GM19043 (cell line): ENCODE results near the gene IKZF1.
A peak's percentile ranks its signal among the peaks of the same experiment; 100 is the strongest.

ENCODE experiments used
- ATAC-seq: cut with Tn5 transposase; IDR thresholded peaks from one replicate; pipeline ENCODE4 v1.9.1; 2021; ENCODE audit warnings: low read depth; ENCODE audit not compliant: unreplicated experiment

IKZF1 gene

GRCh38 chr7:50307368-50308032 is 3.0 kb downstream of the IKZF1 start:
- ATAC-seq, result peak; percentile 26

GRCh38 chr7:50308203-50308531 is 3.7 kb downstream of the IKZF1 start:
- no peak for ATAC-seq

GRCh38 chr7:50308532-50309385 is 4.2 kb downstream of the IKZF1 start:
- ATAC-seq, result no peak

- no peak for ATAC-seq
Measured at GRCh38 chr7:50309721-50310120, 5.2 kb downstream of the IKZF1 start.

GRCh38 chr7:50310361-50310760 is 5.8 kb downstream of the IKZF1 start:
- ATAC-seq, result no peak

GRCh38 chr7:50310956-50311355 is 6.4 kb downstream of the IKZF1 start:
- no peak for ATAC-seq

- ATAC-seq, result no peak
Measured at GRCh38 chr7:50312250-50313162, 8.0 kb downstream of the IKZF1 start.

- no peak for ATAC-seq
Measured at GRCh38 chr7:50314836-50315592, 10.5 kb downstream of the IKZF1 start.

- no peak for ATAC-seq
Measured at GRCh38 chr7:50315739-50316671, 11.5 kb downstream of the IKZF1 start.

- ATAC-seq, result peak; percentile 71
Measured at GRCh38 chr7:50317221-50317678, 12.7 kb downstream of the IKZF1 start.

GRCh38 chr7:50317697-50318669 is 13.5 kb downstream of the IKZF1 start:
- no peak for ATAC-seq

GRCh38 chr7:50321487-50322067 is 17.1 kb downstream of the IKZF1 start:
- ATAC-seq, result no peak

GRCh38 chr7:50324113-50324512 is 19.6 kb downstream of the IKZF1 start:
- no peak for ATAC-seq

- no peak for ATAC-seq
Measured at GRCh38 chr7:50327443-50327842, 22.9 kb downstream of the IKZF1 start.

GRCh38 chr7:50329775-50330174 is 25.3 kb downstream of the IKZF1 start:
- no peak for ATAC-seq

- ATAC-seq, result no peak
Measured at GRCh38 chr7:50330254-50330653, 25.7 kb downstream of the IKZF1 start.

- no peak for ATAC-seq
Measured at GRCh38 chr7:50330696-50331095, 26.2 kb downstream of the IKZF1 start.
